HG03378 (cell line): ENCODE results near the gene IL17F.

Experiments used
- ATAC-seq: cut with Tn5 transposase; IDR thresholded peaks from one replicate; pipeline ENCODE4 v1.9.1; 2021; ENCODE audit warnings: mild to moderate bottlenecking, moderate library complexity; ENCODE audit not compliant: unreplicated experiment

Gene IL17F

DNA sequence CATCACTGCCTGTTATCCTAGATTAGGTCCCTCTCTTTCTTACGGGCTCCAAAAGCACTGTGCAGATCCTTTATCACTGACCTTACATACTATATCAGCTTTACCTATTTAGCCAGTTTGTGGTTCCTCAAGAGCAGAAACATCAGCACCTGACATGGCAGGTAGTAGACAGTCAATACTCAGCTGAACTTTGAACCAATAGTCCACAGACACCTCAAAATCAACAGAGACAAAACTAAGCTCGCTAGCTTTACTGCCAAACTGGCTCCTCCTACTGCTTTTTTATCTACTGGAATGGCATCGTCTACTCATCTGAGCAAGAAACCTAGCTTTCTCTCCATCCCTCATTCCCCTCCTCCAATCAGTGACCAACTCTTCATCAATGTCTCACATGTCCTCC, 52.5 kb downstream of the IL17F start:
- ATAC-seq = no peak

DNA sequence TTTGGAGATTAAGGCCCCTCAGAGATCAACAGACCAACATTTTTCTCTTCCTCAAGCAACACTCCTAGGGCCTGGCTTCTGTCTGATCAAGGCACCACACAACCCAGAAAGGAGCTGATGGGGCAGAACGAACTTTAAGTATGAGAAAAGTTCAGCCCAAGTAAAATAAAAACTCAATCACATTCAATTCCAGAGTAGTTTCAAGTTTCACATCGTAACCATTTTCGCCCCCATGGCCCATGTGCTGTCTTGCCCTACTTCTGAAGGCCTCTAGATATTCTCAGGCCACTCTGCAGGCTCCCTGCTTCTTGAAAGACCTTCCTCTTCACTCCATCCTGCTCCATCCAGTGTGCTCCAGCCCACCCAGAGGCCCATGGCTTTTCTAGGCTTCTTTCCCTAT, 53.9 kb downstream of the IL17F start:
- ATAC-seq = no peak

DNA sequence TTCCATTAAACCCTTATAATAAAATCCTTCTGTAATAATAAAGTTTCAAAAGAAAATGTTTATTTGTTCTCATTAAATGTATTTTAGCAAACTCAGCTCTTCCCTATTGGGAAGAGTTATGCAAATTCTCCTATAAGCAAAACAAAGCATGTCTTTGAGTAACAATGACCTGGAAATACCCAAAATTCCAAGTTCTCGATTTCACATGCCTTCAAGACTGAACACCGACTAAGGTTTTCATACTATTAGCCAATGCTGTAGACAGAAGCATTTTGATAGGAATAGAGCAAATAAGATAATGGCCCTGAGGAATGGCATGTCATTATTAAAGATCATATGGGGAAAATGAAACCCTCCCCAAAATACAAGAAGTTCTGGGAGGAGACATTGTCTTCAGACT, 54.3 kb downstream of the IL17F start:
- ATAC-seq = no peak

DNA sequence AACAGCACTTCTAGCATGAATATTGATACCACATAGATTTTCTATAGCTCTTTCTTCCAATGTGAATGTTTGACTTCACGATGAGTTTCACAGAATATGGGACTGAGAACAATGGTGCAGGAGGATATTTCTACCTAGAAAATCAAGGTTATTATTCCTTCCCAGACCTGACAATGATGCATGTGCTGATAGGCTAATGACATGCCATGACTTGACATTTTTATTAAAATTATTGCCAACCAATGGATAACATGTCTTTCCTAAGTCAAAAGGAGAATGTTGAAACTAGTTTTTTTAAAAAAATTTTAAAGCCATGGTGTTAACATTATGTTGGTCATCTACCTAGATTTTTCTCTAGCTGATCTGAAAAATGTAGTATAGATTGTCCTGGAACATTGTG, 57.2 kb downstream of the IL17F start:
- ATAC-seq = no peak
